NCI-H2227 (cell line): Measurements from ENCODE around the gene MAGI1.

Experiments used
- DNase-seq: peaks from one replicate; lab custom pipeline; 2025; ENCODE audit not compliant: unreplicated experiment; lab: John Stamatoyannopoulos, UW

Gene MAGI1

DNA sequence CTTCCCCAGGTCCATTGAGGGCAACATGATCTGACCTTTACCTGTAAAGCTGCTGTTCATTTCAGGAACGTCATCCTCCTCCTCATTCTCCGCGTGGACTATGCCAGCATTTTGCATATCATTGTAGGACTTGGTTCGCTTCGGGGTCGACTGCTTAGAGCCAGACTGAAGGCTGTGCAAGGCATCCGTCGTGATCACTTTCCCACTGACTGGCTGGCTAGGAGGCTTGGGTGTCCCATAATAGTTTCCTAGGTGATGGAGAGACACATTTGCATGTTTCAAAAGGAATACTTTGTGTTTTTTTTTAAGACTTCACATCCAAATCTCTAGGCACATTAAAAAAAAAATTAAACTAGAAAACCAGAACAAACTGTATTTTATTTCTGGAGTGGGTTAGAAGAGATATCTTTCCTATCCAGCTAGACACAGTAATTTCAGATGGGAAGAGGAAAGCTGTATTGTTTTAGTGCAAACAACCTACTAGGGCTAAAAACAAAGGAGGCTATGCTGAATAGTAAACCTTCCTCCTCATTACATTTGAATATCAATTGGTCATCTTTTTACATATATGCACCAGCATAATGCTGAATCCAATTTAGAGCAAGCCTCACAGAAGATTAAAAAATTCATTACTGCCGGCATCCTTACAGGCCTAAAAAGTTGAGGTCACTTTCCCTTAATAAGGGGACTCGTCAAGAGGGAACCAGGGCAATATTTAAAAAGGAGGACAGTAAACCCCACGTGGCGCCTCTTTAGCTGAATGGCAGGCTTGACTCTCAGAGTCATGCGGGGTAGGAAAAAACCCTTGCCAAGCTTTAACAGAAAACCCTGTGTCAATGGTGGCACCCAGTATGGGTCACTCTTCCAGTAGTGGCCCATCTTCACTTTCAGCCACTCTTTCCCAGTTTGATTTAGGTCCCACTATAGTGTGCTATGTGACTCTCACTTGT is 559.9 kb downstream of the MAGI1 start:
- no peak for DNase-seq

DNA sequence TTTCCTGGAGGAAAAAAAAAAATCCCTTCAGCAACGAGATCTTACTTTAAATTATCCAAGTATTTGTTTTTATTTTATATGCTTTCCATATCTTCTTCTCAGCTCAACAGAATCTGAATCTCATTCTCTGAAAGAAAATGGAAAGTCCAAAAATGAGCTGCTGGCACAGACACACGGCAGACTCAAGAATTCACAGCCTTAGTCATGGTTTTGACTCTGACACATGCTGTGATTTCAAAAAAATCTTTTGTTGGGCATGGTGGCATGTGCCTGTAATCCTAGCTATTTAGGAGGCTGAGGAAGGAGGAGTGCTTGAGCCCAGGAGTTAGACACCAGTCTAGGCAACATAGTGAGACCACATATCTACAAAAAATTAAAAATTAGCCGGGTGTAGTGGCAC is 565.0 kb downstream of the MAGI1 start:
- no peak for DNase-seq

DNA sequence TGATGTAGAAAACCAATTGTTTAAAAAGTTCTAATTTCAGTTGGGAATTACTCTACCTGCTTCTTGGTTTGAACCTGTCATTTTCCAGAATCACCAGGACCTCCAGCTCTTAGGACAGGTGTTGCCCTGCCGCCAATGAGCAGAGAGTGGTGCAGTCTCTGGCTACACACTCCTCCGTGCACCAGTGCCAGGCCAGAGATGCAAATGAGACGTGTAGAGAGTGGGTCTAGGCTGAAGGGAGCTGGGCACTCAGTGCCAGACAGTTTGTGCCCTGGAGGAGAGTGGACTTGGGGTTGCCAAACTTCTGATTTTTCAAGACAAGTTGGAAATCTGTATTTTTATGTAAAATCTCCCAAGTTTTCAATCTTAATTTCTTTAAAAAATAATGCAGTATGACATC is 566.2 kb downstream of the MAGI1 start:
- DNase-seq: no peak

DNA sequence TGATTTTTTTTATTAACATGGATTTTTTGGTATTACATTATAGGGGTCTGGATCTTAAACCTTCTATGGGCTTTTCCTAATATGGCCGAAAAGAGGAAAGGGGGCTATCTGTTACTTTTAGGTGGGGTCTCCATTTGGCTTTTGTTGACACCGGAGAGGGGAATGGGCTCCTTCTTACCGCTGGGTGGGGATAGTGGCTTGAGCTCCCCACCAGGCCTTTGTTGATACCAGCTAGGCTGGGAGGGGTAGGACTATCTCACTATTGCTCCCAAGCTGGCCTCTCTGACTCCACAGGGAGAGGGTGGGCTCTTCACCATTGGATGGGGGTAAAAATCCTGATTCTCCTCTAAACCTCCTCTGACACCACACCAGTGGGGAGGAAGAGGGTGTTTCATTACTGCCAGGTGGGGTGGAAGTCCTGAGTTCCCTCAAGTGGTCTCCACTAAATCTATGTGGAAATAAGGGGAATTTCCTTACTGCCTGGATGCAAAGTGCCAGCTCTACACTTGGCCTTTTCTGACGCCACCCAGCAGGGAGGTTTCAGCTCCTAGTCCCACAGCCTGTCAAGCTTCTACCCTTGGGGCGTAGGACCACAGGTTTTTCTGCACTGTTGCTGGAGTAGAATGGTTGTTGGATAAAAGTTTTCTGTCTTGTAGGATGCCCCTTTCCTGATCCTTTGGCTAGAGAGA is 572.3 kb downstream of the MAGI1 start:
- DNase-seq: no peak

DNA sequence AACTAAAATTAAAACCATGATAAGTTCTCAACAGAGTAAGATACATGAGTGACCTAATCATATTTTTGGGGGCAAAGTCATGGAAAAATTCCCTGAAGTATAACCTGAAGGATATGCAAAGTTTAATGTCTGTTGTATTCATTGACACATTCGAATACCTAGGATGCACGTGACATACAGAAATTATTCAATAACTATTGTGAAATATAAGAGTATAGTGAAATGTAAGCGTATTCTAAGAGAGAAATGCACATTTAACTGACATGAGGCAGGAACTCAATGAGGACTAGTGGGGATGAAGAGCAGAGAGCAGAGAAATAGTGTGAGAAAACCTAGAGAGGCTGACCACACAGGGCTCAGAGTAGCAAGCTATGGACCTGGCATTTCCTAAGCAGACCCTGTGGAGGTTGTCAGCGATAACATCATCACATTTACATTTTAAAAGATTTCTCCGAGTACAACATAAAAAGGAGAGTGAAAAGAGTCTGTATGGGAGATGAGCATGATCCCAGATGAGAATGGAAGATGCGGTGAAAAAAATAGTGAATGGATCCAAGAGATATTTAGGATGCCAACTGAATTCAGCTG is 588.8 kb downstream of the MAGI1 start:
- no peak for DNase-seq

DNA sequence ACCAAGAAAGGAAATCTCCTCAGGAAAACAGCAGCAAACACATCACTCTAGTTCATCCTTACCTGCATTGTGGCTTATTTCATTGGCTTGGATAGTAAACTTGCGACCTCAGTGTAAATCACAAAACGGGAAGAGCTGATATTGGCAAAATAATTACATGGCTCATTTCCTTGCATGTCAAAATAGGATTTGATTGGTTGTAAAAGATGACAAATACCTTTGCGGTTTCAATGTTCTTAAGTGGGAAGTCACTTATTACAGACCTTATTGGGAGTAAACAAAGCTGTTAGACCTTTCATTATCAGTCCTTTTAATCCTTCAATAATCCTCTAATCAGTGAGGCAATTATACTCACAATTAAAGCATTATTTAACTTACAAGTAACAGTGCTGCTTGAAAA is 590.6 kb downstream of the MAGI1 start:
- DNase-seq: no peak

DNA sequence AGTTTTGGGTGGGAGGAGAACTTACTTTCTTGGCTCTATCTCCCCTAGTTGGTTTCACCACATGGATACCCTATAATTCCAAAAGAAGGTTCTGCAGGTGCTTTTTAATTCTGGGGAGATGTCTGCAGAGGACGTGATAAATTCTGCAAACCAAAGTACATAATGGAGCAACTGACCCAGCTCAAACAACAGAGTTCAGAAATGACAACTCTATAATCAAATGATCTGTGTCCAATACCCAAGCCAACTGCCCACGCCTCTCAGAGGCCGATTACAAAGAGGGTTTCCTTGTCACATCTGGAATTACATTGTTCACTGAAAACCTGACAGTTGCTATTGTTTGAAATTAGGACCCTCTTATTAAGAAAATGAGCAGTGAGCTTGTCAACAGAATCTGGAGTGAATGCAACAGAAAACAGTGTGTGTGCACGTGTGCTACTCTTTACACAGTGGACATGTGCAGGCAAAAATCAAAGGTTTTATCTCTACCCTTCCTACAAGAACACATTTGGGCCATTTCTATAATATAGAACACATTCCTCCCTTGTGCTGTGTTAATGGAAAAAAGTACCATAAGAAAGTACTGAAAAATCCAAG is 593.0 kb downstream of the MAGI1 start:
- DNase-seq: peak; percentile 27

DNA sequence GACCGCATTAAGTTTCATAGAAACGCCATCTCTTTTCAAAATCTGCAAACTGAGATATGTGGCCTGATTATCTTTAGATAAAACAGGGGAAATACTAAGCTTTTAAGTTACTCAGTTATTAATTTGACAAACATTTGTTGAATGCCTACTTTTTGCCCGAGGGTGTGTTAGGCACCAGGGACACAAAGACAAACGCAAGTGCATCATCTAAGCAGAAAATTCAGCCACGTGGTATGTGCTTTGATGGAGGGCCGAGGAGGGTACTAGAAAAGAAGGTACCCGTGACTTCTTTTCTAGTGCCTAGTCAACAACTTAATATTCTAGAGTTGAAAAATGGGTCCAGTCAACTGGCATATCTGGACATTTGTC is 594.3 kb downstream of the MAGI1 start:
- DNase-seq: no peak

DNA sequence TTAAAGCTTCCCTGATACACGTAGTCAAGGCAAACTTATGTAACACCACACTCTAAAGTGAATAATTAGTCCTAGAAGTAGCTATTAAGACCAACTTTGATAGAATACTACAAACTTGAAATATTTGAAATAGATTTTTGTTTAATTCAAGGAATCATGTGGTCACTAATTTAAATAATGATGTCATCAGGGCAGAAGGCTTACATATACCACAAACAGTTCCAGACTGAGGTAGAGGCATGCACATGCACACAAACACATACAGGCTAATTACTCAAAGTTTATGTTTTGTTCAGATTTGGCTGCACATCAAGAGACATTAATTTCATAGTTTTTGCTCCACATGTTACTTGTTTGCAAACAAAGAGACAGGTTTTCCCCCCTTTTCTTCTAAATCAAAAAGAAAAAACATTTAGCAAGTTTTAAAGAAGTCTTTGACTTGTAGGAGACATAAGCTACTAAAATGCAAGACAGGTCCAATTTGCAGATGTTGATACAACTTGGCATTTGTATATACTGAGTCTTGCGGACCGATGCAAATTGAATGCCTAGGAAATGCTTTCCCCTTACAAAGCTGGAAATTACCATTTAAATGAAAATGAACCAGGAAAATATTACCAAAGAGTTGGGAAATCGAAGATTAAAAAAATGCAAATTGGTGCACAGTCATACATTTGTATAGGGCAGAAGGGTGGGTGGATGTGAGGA is 594.8 kb downstream of the MAGI1 start:
- DNase-seq: no peak

DNA sequence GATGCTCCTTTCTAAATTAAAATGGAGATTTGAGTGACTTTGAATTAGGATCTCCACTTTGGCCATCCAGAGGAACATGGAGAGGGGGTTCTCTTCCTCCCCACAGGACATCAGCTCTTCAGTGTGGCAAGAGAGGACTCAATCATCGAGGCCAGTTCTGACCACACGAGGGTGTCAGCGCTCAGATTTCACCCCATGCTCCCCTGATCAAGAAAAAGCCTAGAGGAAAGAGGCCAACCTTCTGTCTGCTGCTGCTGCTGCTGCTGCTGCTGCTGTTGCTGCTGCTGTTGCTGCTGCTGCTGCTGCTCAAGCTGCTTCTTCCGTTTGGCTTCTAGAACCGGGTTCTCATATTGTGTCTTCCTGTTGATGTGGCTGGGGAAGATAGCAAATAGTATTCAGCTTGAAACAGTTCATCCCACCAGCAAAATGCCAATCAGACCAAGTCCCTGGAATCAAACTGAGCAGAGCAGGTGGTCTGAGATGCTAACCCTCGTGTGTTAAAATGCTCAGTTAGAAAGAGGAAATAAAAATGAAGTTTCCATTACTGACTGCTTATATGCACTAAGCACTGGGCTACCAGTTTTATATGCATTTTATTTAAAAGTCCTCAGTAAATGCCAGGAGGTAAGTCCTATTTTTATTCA is 599.0 kb downstream of the MAGI1 start:
- DNase-seq: peak; percentile 53

DNA sequence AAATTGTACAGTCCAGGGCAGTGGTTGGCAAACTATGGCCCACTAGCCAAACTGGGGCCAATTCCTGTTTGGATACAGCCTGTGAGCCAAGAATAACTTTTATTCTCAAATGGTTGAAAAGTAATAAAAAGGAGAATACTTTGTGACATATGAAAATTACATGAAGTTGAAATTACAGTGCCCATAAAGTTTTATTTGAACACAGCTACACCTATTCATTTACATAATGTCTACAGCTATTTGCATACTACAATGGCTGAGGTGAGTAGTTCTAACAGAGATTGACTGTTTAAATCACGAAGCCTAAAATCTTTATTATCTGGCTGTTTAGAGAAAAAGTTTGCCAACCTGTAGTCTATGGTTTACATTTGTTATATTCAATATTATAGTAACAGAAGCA is 600.1 kb downstream of the MAGI1 start:
- DNase-seq: no peak

DNA sequence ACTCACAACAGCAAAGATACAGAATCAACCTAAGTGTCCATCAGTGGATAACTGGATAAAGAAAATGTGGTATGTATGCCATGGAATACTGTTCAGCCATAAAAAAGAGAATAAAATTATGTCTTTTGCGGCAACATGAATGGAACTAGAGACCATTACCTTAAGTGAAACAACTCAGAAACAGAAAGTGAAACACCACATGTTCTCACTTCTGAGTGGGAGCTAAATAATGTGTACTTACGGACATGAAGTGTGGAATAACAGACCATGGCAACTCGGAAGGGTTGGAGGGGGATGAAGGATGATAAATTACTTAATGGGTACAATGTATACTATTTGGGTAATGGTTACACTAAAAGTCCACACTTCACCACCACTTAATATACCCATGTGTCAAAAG is 600.6 kb downstream of the MAGI1 start:
- no peak for DNase-seq

DNA sequence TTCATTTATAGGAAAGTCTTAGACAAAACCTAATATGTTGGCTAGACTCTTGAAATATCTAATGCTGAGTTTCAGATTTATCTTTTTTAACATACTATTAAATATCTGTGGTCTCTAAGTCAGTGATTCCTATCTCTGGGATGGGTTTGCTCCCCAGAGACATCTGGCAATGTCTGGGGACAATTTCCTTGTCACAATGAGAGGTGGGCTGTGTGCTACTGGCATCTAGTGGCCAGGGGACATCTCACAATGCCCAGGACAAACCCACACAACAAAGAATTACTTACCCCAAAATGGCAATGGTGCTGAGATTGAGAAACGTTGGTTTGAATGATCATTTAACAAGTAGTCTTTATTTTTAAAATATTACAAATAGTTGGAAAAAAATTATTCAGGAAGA is 602.1 kb downstream of the MAGI1 start:
- peak; percentile 23 for DNase-seq

DNA sequence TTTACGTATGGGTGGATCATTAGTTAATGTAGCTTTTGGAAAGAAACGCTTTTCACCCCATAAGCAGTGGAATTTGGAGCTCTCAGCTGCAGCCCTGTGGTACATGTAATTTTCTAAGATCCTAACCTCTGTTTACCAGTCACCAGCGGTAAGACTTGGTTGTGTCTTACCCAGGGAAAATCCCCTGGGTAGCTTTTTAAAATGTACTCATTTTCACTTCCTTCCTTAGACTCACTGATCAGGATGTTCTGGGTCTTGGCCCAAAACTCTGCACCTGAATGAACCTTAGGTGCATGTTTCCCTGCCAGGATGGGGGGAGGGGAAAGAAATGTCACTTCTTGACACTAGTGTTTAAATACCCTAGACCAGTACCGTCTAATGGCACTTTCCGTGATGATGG is 605.2 kb downstream of the MAGI1 start:
- DNase-seq: no peak

DNA sequence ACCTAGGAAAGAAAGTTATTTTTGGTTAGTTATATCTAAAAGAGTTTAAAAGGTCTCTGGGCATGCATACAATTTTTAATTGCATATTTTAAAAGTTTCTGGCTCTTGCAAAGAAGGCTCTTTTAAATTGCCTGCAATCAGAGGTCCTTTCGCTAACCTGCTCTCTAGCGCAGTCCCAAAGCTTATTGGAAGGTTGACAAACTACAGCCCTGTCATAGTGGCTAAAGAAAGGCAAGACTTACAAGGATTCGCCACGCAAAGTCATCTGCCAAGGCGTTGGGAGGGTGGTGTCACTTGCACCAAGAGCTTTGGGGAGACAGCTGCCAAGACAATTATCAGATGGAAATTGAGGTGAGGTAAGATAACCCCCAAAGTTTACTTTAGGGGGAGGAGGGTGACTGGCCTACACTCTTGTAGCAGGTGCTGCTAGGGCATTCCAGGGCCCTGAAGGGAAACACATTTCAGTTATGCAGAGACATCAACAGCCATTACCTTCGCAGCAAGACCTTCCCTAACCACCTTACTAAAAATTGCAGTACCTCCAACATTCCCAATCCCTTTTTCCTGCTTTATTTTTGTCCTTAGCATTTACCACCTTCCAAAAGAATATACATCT is 606.2 kb downstream of the MAGI1 start:
- DNase-seq: no peak

DNA sequence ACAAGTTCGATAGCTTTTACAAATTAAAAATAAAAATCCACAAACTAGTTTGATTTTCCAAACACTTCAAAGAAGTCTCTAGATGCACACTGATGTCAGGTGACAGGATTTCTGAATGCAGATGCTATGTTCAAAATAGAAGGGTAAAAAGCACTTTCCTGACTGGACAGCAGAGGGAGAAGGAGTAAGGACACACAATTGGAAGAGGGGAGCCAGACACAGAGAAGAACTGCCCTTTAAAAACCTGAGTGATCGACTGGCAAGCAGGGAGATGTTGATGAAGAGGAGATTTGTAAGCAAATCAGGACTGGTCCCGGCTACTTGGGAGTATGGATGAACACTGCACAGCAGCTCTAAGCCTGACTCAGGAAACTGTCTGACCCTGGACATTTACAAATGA is 612.8 kb downstream of the MAGI1 start:
- DNase-seq: peak; percentile 8

DNA sequence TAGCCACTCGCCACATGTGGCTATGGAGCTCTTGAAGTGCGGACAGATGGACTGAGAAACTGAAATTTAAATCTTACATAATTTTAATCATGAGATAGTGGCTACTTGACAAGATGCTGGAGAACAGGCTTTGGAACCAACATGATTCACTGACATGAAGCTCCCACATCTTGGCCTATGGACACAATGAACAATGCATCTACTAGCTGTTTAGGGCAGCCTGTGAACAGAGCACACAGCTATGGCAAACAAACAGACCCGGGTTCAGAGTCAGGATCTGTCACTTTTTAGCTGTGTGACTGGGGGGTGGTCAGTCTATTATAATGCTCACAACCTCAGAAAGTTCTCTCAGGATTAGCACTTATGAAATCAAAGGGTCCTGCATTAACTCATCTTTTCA is 616.6 kb downstream of the MAGI1 start:
- DNase-seq: no peak

DNA sequence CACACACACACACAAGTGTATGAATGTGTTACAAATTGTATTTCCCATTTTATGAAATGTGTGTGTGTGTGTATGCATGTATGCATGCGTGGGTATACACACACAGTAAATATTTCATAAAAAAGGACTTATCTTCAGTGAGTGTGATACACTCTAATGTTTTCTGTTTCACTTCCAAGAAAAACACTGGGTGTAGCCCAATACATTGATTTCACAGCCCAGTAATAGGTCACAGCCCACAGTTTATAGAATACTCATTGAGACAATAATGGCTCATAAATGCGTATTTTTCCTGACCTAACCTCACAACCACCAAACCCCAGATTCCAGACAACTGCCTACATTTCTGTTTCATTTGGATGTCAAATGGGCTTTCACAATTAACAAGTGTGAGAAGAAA is 619.5 kb downstream of the MAGI1 start:
- no peak for DNase-seq

DNA sequence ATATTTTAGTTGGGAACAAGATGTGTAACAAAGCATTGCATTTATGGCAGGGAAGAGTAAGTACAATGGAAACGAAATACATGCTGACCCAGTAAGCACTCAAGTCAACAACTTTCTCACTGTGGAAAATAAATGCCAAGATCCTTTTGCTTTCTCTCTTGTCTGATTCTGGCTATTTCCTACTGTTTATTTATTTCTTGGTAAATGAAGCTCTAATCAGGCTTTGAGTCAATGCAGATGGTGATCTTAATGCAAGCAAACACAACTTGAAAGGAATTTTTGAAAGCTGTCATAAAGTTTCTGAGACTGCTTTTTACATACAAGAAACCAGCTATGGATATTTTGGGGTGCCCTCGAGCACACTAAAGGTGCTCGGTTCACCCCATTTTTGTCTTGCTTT is 624.8 kb downstream of the MAGI1 start:
- DNase-seq: no peak

DNA sequence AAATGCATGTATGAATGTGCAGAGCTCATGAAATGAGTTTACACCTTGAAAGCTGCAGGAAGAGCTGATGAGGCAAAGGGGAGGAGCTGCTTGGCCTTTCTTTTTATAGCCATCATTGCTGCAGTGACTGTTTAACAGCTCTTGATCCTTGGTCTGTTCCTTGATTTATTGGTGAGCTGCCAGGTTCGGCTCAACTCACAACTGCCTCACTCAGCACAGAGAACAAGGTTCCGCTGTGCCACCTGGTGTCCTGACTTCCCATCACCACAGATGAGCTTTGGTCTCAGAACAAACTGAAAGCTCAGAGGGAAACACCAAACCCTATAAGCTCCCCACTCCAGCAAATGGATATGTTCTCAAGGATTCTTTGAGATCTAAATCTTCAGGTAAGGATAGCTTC is 626.1 kb downstream of the MAGI1 start:
- DNase-seq: peak; percentile 21
